ENCODE measurements around the gene ADARB2. TPM values are rescaled to one million over a fixed set of nuclear protein-coding genes. Genes with fewer than 3 reads are reported as not detected.

Gene ADARB2
- under 1 TPM; 0.59 to 0.70 TPM for total RNA-seq
- polyA plus RNA-seq, result under 1 TPM in 1 of 2 donors, not detected in 1; 0.55 TPM

- no peak for TF ChIP-seq HNF4A (conservative IDR thresholded peaks at IDR 0.05)
- no peak for TF ChIP-seq HNF4G (IDR thresholded peaks at IDR 0.05)
- no peak for TF ChIP-seq RXRA (IDR thresholded peaks at IDR 0.05)
- Histone ChIP-seq H3K9ac (ENCODE audit: low read depth in 1 of 2, low read length in 2 of 2) (no peak within 1 kb of the TSS), H3K9me3 (ENCODE audit: control insufficient read depth in 4 of 4, low read length in 3 of 4) (no peaks in the 10 kb centered on the region), H3K27ac (ENCODE audit: low read depth in 1 of 2, low read length in 2 of 2) (no peak within 1 kb of the TSS), H3K4me1 (ENCODE audit: control insufficient read depth in 4 of 4, insufficient read depth in 4 of 4, low read length in 3 of 4) (peaks cover 0 to 8% (median 2%) of the 10 kb centered on the region in 4 donors), H3K4me3 (ENCODE audit: low read depth in 1 of 3, low read length in 3 of 3) (no peak within 1 kb of the TSS), H3K27me3 (ENCODE audit: control insufficient read depth in 4 of 4, insufficient read depth in 4 of 4, low read length in 3 of 4) (peaks cover 0 to 14% (median 3%) of the 10 kb centered on the region in 4 donors), H3K36me3 (ENCODE audit: control insufficient read depth in 4 of 4, insufficient read depth in 3 of 4, low read depth in 1 of 4, low read length in 3 of 4) (no peaks in the 10 kb centered on the region)
- no peak for DNase-seq (ENCODE audit: low spot score)
- WGBS, result 3% methylated on average over 50 of the region's 50 CpGs
Observed at GRCh38 chr10:1737222-1738061, at the start of gene ADARB2. ADARB2 (minus strand) TSS chr10:1737525.

- no peaks in the 10 kb centered on the region for H3K36me3 ChIP-seq (ENCODE audit: control insufficient read depth in 4 of 4, insufficient read depth in 3 of 4, low read depth in 1 of 4, low read length in 3 of 4)
- no peak overlapping the region for H3K9ac ChIP-seq (ENCODE audit: low read depth in 1 of 2, low read length in 2 of 2)
- H3K9me3 ChIP-seq (ENCODE audit: control insufficient read depth in 4 of 4, low read length in 3 of 4), result no peaks in the 10 kb centered on the region
- no peak for DNase-seq (ENCODE audit: low spot score)
- peaks cover 0 to 3% (median under 1%) of the 10 kb centered on the region in 4 donors for H3K4me1 ChIP-seq (ENCODE audit: control insufficient read depth in 4 of 4, insufficient read depth in 4 of 4, low read length in 3 of 4)
- H3K27me3 ChIP-seq (ENCODE audit: control insufficient read depth in 4 of 4, insufficient read depth in 4 of 4, low read length in 3 of 4), result no peaks in the 10 kb centered on the region
- WGBS, result 27% methylated on average over 3 of the region's 3 CpGs
- no peak overlapping the region for H3K4me3 ChIP-seq (ENCODE audit: low read depth in 1 of 3, low read length in 3 of 3)
- H3K27ac ChIP-seq (ENCODE audit: low read depth in 1 of 2, low read length in 2 of 2), result no peak overlapping the region
- TF ChIP-seq RAD21 (IDR thresholded peaks at IDR 0.05) (peak in 1 of 2 donors; percentile 10), SP1 (IDR thresholded peaks at IDR 0.05) (no peak), ZBTB33 (IDR thresholded peaks at IDR 0.05) (no peak), HNF4G (IDR thresholded peaks at IDR 0.05) (no peak), FOXA2 (IDR thresholded peaks at IDR 0.05) (no peak), MAX (IDR thresholded peaks at IDR 0.05) (no peak), FOXA1 (IDR thresholded peaks at IDR 0.05) (no peak), EGR1 (IDR thresholded peaks at IDR 0.05; ENCODE audit: low read depth in 2 of 2) (no peak), JUND (IDR thresholded peaks at IDR 0.05) (no peak), YY1 (IDR thresholded peaks at IDR 0.05) (no peak), GABPA (IDR thresholded peaks at IDR 0.05 in 1 of 2, conservative IDR thresholded peaks at IDR 0.05 in 1 of 2) (no peak), RXRA (IDR thresholded peaks at IDR 0.05) (peak; percentile 88 to 97), TAF1 (conservative IDR thresholded peaks at IDR 0.05) (no peak), NR2F2 (IDR thresholded peaks at IDR 0.05) (no peak), HNF4A (conservative IDR thresholded peaks at IDR 0.05) (peak in 1 of 2 donors; percentile 51), ATF3 (IDR thresholded peaks at IDR 0.05) (no peak), CTCF (IDR thresholded peaks at IDR 0.05; ENCODE audit: low read depth, low read length, missing input control) (no peak), REST (IDR thresholded peaks at IDR 0.05) (no peak)
Observed at GRCh38 chr10:1785835-1786234, 48.5 kb upstream of the ADARB2 start.
